Neural crest cell (in vitro differentiated cells): ENCODE data around the gene CDC42BPA. TPM values are rescaled to one million over a fixed set of nuclear protein-coding genes. Genes with fewer than 3 reads are reported as not detected.
A peak's percentile ranks its signal among the peaks of the same experiment; 100 is the strongest.
"Not testable (repeated sequence)": the region's sequence is repeated elsewhere in the genome, so short reads cannot be mapped to it uniquely, and the experiment has no call there.

Experiments
- DNase-seq: peaks from one replicate; pipeline ENCODE4 v3.0.0; 2021; ENCODE audit warnings: low read depth, mixed read lengths, low spot score
- H3K27ac Mint-ChIP-seq: one replicate; pipeline ENCODE4 v1.8.0; 2021; ENCODE audit warnings: mild to moderate bottlenecking, mixed read lengths; ENCODE audit not compliant: unreplicated experiment
- H3K27me3 Mint-ChIP-seq: 2 replicates; pipeline ENCODE4 v1.8.0; 2021; ENCODE audit warnings: low read depth, mild to moderate bottlenecking, mixed read lengths
- H3K36me3 Mint-ChIP-seq: 2 replicates; pipeline ENCODE4 v1.8.0; 2021; ENCODE audit warnings: low read depth, mild to moderate bottlenecking, mixed read lengths
- H3K4me1 Mint-ChIP-seq: 2 replicates; pipeline ENCODE4 v1.8.0; 2021; ENCODE audit warnings: mixed read lengths
- H3K4me3 Mint-ChIP-seq: one replicate; pipeline ENCODE4 v1.8.0; 2021; ENCODE audit warnings: mild to moderate bottlenecking, mixed read lengths
- H3K9me3 Mint-ChIP-seq: 2 replicates; pipeline ENCODE4 v1.8.0; 2021; ENCODE audit warnings: mixed read lengths
- CTCF ChIP-seq: fragments of 200-600 bp; sonication (generic); conservative IDR thresholded peaks from 2 replicates; pipeline ENCODE4 v1.5.0; 2021; ENCODE audit warnings: antibody characterized with exemption, mild to moderate bottlenecking
- total RNA-seq: library from RNA; stranded (reverse); gene quantifications from 2 replicates; pipeline ENCODE4 v1.2.1, GENCODE V29; 2021

The CDC42BPA gene
- total RNA-seq, 1 donor from 2014 or later, result 35.6 TPM

DNA sequence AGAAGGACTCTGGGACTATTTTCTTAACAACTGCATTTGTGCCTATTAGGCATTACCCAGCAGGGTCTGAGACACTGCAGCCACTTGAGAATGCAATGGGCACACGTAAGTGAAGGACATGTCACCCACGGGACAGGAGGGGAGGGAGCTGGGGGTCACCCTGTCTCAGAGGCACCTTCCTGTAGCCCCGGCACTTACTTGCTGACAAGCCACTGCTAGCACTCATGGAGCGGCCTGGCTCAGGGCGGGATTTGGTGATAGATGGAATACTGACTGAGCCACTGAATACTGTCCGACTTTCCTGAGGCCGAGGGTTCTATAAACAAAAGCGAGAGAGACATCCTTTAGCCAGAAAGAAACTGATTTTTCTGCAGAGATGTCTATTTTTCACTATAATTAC is 313.5 kb downstream of the CDC42BPA start:
- Mint-ChIP-seq H3K4me1 (no peaks in the 10 kb centered on the region), H3K9me3 (no peaks in the 10 kb centered on the region), H3K4me3 (no peak overlapping the region), H3K27ac (no peak overlapping the region), H3K27me3 (no peaks in the 10 kb centered on the region), H3K36me3 (peaks cover 15% of the 10 kb centered on the region)
- no peak for TF ChIP-seq CTCF
- DNase-seq, result no peak

- no peak overlapping the region for H3K27ac Mint-ChIP-seq
- no peak overlapping the region for H3K4me3 Mint-ChIP-seq
- no peaks in the 10 kb centered on the region for H3K4me1 Mint-ChIP-seq
- peaks cover 5% of the 10 kb centered on the region for H3K9me3 Mint-ChIP-seq
- H3K36me3 Mint-ChIP-seq, result peaks cover 26% of the 10 kb centered on the region
- no peak for TF ChIP-seq CTCF
- H3K27me3 Mint-ChIP-seq, result no peaks in the 10 kb centered on the region
- no peak for DNase-seq
Observed at GRCh38 chr1:227003165-227003564, 315.1 kb downstream of the CDC42BPA start.

DNA sequence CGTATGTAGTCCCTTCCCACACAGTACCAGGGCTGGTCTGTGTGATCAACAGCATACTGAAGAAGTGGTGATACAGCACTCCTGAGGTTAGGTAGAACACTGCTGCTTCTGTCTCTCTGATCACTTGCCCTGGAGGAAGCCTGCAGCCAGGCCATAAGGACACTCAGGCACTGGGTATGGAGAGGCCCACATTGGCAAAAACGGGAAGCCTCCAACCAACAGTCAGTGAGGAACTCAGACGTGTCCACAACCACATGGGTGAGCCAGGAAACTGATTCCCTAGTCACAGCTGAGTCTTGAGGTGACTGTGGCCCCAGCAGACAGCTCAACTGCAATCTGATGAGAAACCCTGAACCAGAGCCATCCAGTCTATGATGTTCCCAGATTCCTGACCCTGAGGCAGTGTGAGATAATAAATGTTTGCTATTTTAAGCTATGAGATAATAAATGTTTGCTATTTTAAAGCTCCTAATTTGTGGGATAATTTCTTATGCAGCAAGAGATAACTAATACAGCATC is 315.7 kb downstream of the CDC42BPA start:
- no peaks in the 10 kb centered on the region for H3K4me1 Mint-ChIP-seq
- peaks cover 31% of the 10 kb centered on the region for H3K36me3 Mint-ChIP-seq
- no peak for TF ChIP-seq CTCF
- H3K27me3 Mint-ChIP-seq, result no peaks in the 10 kb centered on the region
- no peak overlapping the region for H3K4me3 Mint-ChIP-seq
- DNase-seq, result no peak
- H3K27ac Mint-ChIP-seq, result no peak overlapping the region
- peaks cover 5% of the 10 kb centered on the region for H3K9me3 Mint-ChIP-seq

GRCh38 chr1:226999579-226999978 is 318.7 kb downstream of the CDC42BPA start:
- DNase-seq, H3K27ac Mint-ChIP-seq, H3K4me3 Mint-ChIP-seq, H3K9me3 Mint-ChIP-seq, H3K27me3 Mint-ChIP-seq: not testable (repeated sequence)
- Mint-ChIP-seq H3K36me3 (peaks cover 34% of the 10 kb centered on the region), H3K4me1 (peaks cover 23% of the 10 kb centered on the region)

DNA sequence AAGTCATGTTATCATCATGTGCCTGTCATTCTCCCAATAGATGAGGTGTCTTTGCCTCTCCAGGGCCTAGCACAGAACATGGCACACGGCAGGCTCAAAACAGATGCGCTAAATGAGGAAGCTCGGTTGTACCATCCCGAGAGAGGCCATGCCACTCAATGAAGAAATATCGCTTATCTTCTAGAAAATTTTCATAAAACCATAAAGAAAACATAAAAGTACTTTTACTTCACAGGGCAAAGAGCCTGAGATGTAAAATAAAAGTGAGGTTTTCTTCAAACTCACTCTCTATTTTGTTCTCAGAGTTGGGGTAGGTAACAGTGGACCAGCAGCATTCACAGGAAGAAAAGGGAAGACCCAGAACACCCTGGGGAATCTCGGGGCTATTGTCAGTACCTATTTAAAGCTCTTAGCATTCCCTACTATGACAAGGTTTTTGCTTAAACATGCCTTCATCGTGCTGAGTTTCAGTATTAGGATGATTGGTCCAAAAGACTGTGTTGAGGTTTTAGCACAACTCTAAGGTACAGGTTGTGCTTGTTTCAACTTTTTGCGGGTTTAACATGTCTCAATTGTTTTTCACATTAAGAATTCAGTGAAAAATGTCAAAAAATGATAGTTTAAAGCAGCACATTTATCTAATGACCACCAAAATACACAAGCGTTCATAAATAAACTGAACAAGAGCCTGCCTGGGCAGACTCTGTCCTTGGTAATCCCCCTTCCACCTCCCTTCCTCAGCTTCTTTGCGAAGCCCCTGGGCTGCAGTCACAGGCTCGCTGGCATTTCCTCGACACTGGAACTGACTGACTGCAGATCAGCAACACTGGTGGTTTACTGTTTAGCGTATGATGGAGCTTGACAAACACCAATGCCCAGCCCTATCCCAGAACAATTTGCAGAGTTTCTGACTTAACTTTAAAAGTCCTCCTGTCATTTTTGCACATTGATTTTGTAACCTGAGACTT is 322.6 kb downstream of the CDC42BPA start:
- H3K27ac Mint-ChIP-seq, result peak overlapping the region; percentile 92
- peaks cover 5% of the 10 kb centered on the region for H3K9me3 Mint-ChIP-seq
- H3K4me3 Mint-ChIP-seq, result no peak overlapping the region
- peaks cover 39% of the 10 kb centered on the region for H3K4me1 Mint-ChIP-seq
- no peak for DNase-seq
- H3K36me3 Mint-ChIP-seq, result peaks cover 25% of the 10 kb centered on the region
- TF ChIP-seq CTCF, result no peak
- H3K27me3 Mint-ChIP-seq, result no peaks in the 10 kb centered on the region
